Measurements from ENCODE around the gene SLC6A3. TPM values are rescaled to one million over a fixed set of nuclear protein-coding genes. Genes with fewer than 3 reads are reported as not detected.

SLC6A3 gene
- total RNA-seq, 1 experiment from 2014 or later: 0.05 TPM

- POLR2A ChIA-PET: no interaction called here
- CTCF ChIA-PET: no interaction called here
Measured at GRCh38 chr5:1419476-1420210, 25.6 kb downstream of the SLC6A3 start.

GRCh38 chr5:1418921-1419280, 26.3 kb downstream of the SLC6A3 start:
- H3K27ac ChIP-seq (ENCODE audit: low read length): no peak overlapping the region
- no peak for DNase-seq (ENCODE audit: low read depth, low spot score)
- ATAC-seq: no peak
- intact Hi-C loops (cut with micrococcal nuclease; ENCODE audit: unreplicated experiment) (no loop called here), in situ Hi-C loops (cut with HindIII; ENCODE audit: low pct_unique_long_range_greater_than_20kb, low sequenced_read_pairs) (no loop called here)
- H3K36me3 ChIP-seq (ENCODE audit: control insufficient read depth, insufficient read depth, low read length): no peaks in the 10 kb centered on the region
- H3K4me3 ChIP-seq (ENCODE audit: low read depth in 2 of 2, low read length in 2 of 2): no peak overlapping the region
- TF ChIP-seq SIN3A (IDR thresholded peaks at IDR 0.05; ENCODE audit: borderline replicate concordance, insufficient read depth, low read depth, low read length) (no peak), REST (IDR thresholded peaks at IDR 0.05; ENCODE audit: insufficient read depth in 1 of 2, low read depth in 2 of 2, low read length in 1 of 2) (no peak)
- BruUV-seq (replicated peaks): no TSS peak
- ChIA-PET POLR2A (no interaction called here), CTCF (no interaction called here)
- H3K27me3 ChIP-seq (ENCODE audit: control insufficient read depth, insufficient read depth, low read length): no peaks in the 10 kb centered on the region
- no peaks in the 10 kb centered on the region for H3K9me3 ChIP-seq (ENCODE audit: control insufficient read depth, insufficient read depth, low read depth, low read length)
- H3K4me1 ChIP-seq (ENCODE audit: control insufficient read depth, insufficient read depth, low read length): no peaks in the 10 kb centered on the region

More at GRCh38 chr5:1419476-1420210, 25.6 kb downstream of the SLC6A3 start:
- TF ChIP-seq POLR2AphosphoS5 (IDR thresholded peaks at IDR 0.05; ENCODE audit: low read depth, low read length): no peak
- TF ChIP-seq REST (IDR thresholded peaks at IDR 0.05; ENCODE audit: insufficient read depth in 1 of 2, low read depth in 2 of 2, low read length in 1 of 2): no peak
- no peak for TF ChIP-seq SIN3A (IDR thresholded peaks at IDR 0.05; ENCODE audit: borderline replicate concordance, insufficient read depth, low read depth, low read length)
- no peak for TF ChIP-seq TCF7L2 (IDR thresholded peaks at IDR 0.05; ENCODE audit: low read depth, low read length)
- TF ChIP-seq, protein P1, sequence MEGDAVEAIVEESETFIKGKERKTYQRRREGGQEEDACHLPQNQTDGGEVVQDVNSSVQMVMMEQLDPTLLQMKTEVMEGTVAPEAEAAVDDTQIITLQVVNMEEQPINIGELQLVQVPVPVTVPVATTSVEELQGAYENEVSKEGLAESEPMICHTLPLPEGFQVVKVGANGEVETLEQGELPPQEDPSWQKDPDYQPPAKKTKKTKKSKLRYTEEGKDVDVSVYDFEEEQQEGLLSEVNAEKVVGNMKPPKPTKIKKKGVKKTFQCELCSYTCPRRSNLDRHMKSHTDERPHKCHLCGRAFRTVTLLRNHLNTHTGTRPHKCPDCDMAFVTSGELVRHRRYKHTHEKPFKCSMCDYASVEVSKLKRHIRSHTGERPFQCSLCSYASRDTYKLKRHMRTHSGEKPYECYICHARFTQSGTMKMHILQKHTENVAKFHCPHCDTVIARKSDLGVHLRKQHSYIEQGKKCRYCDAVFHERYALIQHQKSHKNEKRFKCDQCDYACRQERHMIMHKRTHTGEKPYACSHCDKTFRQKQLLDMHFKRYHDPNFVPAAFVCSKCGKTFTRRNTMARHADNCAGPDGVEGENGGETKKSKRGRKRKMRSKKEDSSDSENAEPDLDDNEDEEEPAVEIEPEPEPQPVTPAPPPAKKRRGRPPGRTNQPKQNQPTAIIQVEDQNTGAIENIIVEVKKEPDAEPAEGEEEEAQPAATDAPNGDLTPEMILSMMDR (IDR thresholded peaks at IDR 0.05): no peak
- Histone ChIP-seq H3K9me3 (ENCODE audit: control insufficient read depth, insufficient read depth, low read depth, low read length) (no peaks in the 10 kb centered on the region), H3K4me3 (ENCODE audit: low read depth in 2 of 2, low read length in 2 of 2) (no peak overlapping the region), H3K4me1 (ENCODE audit: control insufficient read depth, insufficient read depth, low read length) (no peaks in the 10 kb centered on the region), H3K27ac (ENCODE audit: low read length) (no peak overlapping the region), H3K27me3 (ENCODE audit: control insufficient read depth, insufficient read depth, low read length) (no peaks in the 10 kb centered on the region), H3K36me3 (ENCODE audit: control insufficient read depth, insufficient read depth, low read length) (no peaks in the 10 kb centered on the region)
- BruUV-seq (replicated peaks): no TSS peak
- ATAC-seq (no peak), DNase-seq (ENCODE audit: low read depth, low spot score) (no peak)
- intact Hi-C loops (cut with micrococcal nuclease; ENCODE audit: unreplicated experiment) (no loop called here), in situ Hi-C loops (cut with HindIII; ENCODE audit: low pct_unique_long_range_greater_than_20kb, low sequenced_read_pairs) (no loop called here)

Measured in Panc1 (cell line).